Measurements from ENCODE around the gene RHOT2. TPM values are rescaled to one million over a fixed set of nuclear protein-coding genes. Genes with fewer than 3 reads are reported as not detected.
A peak's percentile ranks its signal among the peaks of the same experiment; 100 is the strongest.

RHOT2 gene
- total RNA-seq, 1 experiment from 2014 or later = 24.2 TPM

- peak; percentile 80 for DNase-seq (ENCODE audit: low read depth)
Measured at GRCh38 chr16:714558-715476, 46.9 kb downstream of the RHOT2 start, which contains the start of gene METRN. METRN (plus strand) TSS chr16:715118; CDS start chr16:715290, 172 bp downstream.

GRCh38 chr16:715477-716199, 47.7 kb downstream of the RHOT2 start:
- DNase-seq (ENCODE audit: low read depth) = no peak

GRCh38 chr16:716200-716568, 48.3 kb downstream of the RHOT2 start:
- DNase-seq (ENCODE audit: low read depth) = peak; percentile 70

- no peak for DNase-seq (ENCODE audit: low read depth)
Measured at GRCh38 chr16:716768-717325, 48.9 kb downstream of the RHOT2 start.

GRCh38 chr16:717450-718245, 49.7 kb downstream of the RHOT2 start:
- DNase-seq (ENCODE audit: low read depth) = no peak

GRCh38 chr16:718389-718788, 50.5 kb downstream of the RHOT2 start:
- no peak for DNase-seq (ENCODE audit: low read depth)

GRCh38 chr16:718922-719321, 51.0 kb downstream of the RHOT2 start:
- DNase-seq (ENCODE audit: low read depth) = no peak

GRCh38 chr16:719815-720446, 52.0 kb downstream of the RHOT2 start:
- no peak for DNase-seq (ENCODE audit: low read depth)

- peak; percentile 71 for DNase-seq (ENCODE audit: low read depth)
Measured at GRCh38 chr16:720447-720989, 52.6 kb downstream of the RHOT2 start.

GRCh38 chr16:720990-721764, 53.2 kb downstream of the RHOT2 start, which contains the start of gene ANTKMT:
ANTKMT (plus strand) TSS chr16:721146; CDS start chr16:721275, 129 bp downstream.
- DNase-seq (ENCODE audit: low read depth) = peak; percentile 67

- no peak for DNase-seq (ENCODE audit: low read depth)
Measured at GRCh38 chr16:721765-722540, 54.0 kb downstream of the RHOT2 start.

GRCh38 chr16:722835-723633, 55.1 kb downstream of the RHOT2 start:
- no peak for DNase-seq (ENCODE audit: low read depth)

GRCh38 chr16:723695-724094, 55.8 kb downstream of the RHOT2 start:
- DNase-seq (ENCODE audit: low read depth) = no peak

Other genes starting within 250 kb of the RHOT2 start
- 6.5 and 10.1 TPM in 2 replicates for gene RAB11FIP3, start 242.5 kb upstream of the RHOT2 start, total RNA-seq (2014; rRNA removed; shearing (Covaris generic))
- 7.1 and 14.9 TPM in 2 replicates for gene CAPN15, start 140.4 kb upstream of the RHOT2 start, total RNA-seq (2014; rRNA removed; shearing (Covaris generic))
- gene PRR35, start 107.7 kb upstream of the RHOT2 start, total RNA-seq (2014; rRNA removed; shearing (Covaris generic)) = not detected in 2 replicates
- gene NHLRC4, start 101.1 kb upstream of the RHOT2 start, total RNA-seq (2014; rRNA removed; shearing (Covaris generic)) = 0.24 and 0.29 TPM in 2 replicates
- gene PIGQ, start 98.2 kb upstream of the RHOT2 start, total RNA-seq (2014; rRNA removed; shearing (Covaris generic)) = 14.9 and 16.2 TPM in 2 replicates
- gene RAB40C, start 78.1 kb upstream of the RHOT2 start, total RNA-seq (2014; rRNA removed; shearing (Covaris generic)) = 5.5 and 7.1 TPM in 2 replicates
- gene WFIKKN1, start 37.1 kb upstream of the RHOT2 start, total RNA-seq (2014; rRNA removed; shearing (Covaris generic)) = 0.10 TPM in 1 of 2 replicates, not detected in the other
- 117 and 142 TPM in 2 replicates for gene METTL26, start 31.8 kb upstream of the RHOT2 start, total RNA-seq (2014; rRNA removed; shearing (Covaris generic))
- gene MCRIP2, start 26.3 kb upstream of the RHOT2 start, total RNA-seq (2014; rRNA removed; shearing (Covaris generic)) = 18.6 and 21.3 TPM in 2 replicates
- 5.6 and 7.3 TPM in 2 replicates for gene WDR90, start 18.8 kb upstream of the RHOT2 start, total RNA-seq (2014; rRNA removed; shearing (Covaris generic))
- 0.72 TPM in 1 of 2 replicates, not detected in the other for gene RHBDL1, start 7.5 kb downstream of the RHOT2 start, total RNA-seq (2014; rRNA removed; shearing (Covaris generic))
- gene STUB1, start 12.3 kb downstream of the RHOT2 start, total RNA-seq (2014; rRNA removed; shearing (Covaris generic)) = 136 and 183 TPM in 2 replicates
- 38.4 and 47.1 TPM in 2 replicates for gene JMJD8, start 16.2 kb downstream of the RHOT2 start, total RNA-seq (2014; rRNA removed; shearing (Covaris generic))
- 2.0 and 2.6 TPM in 2 replicates for gene WDR24, start 22.3 kb downstream of the RHOT2 start, total RNA-seq (2014; rRNA removed; shearing (Covaris generic))
- 0.24 TPM in 1 of 2 replicates, not detected in the other for gene FBXL16, start 37.7 kb downstream of the RHOT2 start, total RNA-seq (2014; rRNA removed; shearing (Covaris generic))
- gene METRN, start 47.0 kb downstream of the RHOT2 start, total RNA-seq (2014; rRNA removed; shearing (Covaris generic)) = 39.2 and 57.1 TPM in 2 replicates
- gene ANTKMT, start 53.0 kb downstream of the RHOT2 start, total RNA-seq (2014; rRNA removed; shearing (Covaris generic)) = 18.0 and 26.3 TPM in 2 replicates
- under 0.01 and 0.12 TPM in 2 replicates for gene CCDC78, start 58.3 kb downstream of the RHOT2 start, total RNA-seq (2014; rRNA removed; shearing (Covaris generic))
- gene HAGHL, start 59.0 kb downstream of the RHOT2 start, total RNA-seq (2014; rRNA removed; shearing (Covaris generic)) = 3.3 and 4.0 TPM in 2 replicates
- gene CIAO3, start 72.9 kb downstream of the RHOT2 start, total RNA-seq (2014; rRNA removed; shearing (Covaris generic)) = 15.3 and 21.7 TPM in 2 replicates
- 0.10 TPM in 1 of 2 replicates, not detected in the other for gene MSLN, start 92.6 kb downstream of the RHOT2 start, total RNA-seq (2014; rRNA removed; shearing (Covaris generic))
- gene RPUSD1, start 120.2 kb downstream of the RHOT2 start, total RNA-seq (2014; rRNA removed; shearing (Covaris generic)) = 12.6 and 21.0 TPM in 2 replicates
- gene CHTF18, start 120.5 kb downstream of the RHOT2 start, total RNA-seq (2014; rRNA removed; shearing (Covaris generic)) = 11.7 and 17.5 TPM in 2 replicates
- not detected in 2 replicates for gene GNG13, start 132.6 kb downstream of the RHOT2 start, total RNA-seq (2014; rRNA removed; shearing (Covaris generic))

All from RPMI7951 (cell line).